GM18858 (cell line): ENCODE measurements around the gene IRX2.

ENCODE experiments used
- ATAC-seq: cut with Tn5 transposase; IDR thresholded peaks from one replicate; pipeline ENCODE4 v1.9.1; 2021; ENCODE audit not compliant: unreplicated experiment

IRX2 gene

DNA sequence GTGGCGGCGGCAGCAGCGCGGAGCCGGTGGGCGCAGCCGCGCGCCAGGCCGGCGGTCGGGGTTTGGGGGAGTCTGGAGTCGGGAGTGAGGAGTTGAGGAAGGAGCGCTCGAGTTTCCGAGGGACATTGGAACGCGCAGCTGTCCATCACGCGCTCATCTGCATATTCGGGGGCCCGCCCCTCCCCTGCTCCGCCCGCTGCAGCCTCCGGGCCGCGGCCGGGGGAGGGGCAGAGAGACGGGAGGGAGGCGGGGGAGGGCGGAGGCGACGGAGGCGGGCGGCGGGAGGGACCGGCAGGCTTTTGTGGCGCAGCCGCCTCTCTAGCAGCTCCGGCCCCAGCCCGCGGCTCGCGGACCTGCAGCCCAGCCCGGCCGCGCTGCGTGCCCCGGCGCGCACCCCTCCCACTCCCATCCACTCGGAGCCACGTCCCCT is at the start of gene IRX2:
Gene IRX2 (minus strand): TSS at position 86 of the 430 bp plus-strand sequence. CDS start 264 bp downstream, outside the sequence.
- no peak for ATAC-seq

GRCh38 chr5:2800035-2800434 is 48.6 kb upstream of the IRX2 start:
- ATAC-seq: no peak

DNA sequence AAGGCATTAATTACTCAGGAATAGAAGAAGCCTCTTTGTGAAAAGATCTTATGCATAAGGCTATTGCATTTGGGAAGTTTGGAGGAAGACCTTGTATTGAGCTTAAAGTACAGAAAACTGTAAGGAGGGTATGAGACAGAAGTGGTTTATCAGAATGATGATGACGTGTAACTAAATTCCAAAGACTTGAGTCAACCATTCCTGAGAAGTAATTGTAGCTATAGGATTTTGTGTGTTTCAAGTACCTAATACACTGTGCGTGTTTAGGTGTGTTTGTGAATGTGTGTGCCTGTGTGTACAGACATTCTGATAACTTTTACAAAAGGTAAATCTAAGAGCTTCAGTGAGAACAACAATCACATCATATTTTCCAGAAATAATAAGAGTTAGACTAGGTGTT is 46.5 kb upstream of the IRX2 start:
- no peak for ATAC-seq

GRCh38 chr5:2797160-2797559 is 45.7 kb upstream of the IRX2 start:
- no peak for ATAC-seq

GRCh38 chr5:2783223-2783622 is 31.7 kb upstream of the IRX2 start:
- no peak for ATAC-seq

GRCh38 chr5:2782658-2783057 is 31.2 kb upstream of the IRX2 start:
- ATAC-seq: no peak

- no peak for ATAC-seq
These were observed 29.1 kb upstream of the IRX2 start for GRCh38 chr5:2780421-2781171.

- no peak for ATAC-seq
These were observed 28.0 kb upstream of the IRX2 start for GRCh38 chr5:2779459-2779858.

DNA sequence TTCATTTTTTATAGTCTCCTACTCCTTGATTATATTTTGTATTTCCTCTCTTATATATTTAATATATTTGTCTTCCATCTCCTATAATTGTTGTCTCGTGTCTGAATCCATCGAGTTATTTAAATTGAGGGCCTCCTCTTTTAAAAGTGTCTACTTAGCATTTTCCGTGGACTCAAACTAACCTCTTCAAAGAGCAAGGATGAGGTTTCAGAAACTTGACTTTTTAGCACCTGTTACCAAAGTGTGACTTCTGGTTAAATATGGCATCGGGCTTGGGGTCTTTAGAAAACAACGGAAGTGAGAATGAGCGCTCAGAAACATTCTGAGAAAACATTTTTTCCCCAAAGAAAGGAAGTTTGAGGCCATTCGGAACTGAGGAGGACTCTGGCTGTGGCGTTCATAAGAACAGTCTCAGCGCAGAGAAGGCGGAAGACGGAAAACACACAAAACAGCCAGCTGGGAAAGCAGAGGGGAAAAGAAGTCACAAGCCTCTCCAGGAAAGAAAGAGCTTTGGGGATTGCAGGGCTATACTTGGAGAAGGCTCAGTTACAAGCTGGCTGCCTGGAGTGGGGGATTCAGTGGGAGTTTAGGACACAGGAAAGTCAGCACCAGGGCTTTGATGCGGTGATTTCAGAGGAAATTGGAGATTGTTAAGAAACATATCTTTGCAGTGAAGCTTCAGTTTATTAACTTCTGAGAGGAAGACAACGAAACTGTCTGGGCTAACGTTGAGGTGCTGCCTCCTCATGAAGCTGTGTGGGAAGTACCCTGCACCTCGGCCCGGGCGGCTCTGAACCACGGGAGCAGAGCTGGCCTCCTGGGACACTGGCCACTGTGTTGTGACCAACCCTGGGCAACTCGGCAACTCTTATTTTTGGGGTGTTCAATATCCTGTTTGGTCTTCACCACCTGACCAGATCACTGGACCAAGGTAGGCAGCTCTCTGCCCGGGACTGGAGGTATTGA is 25.1 kb upstream of the IRX2 start:
- no peak for ATAC-seq

DNA sequence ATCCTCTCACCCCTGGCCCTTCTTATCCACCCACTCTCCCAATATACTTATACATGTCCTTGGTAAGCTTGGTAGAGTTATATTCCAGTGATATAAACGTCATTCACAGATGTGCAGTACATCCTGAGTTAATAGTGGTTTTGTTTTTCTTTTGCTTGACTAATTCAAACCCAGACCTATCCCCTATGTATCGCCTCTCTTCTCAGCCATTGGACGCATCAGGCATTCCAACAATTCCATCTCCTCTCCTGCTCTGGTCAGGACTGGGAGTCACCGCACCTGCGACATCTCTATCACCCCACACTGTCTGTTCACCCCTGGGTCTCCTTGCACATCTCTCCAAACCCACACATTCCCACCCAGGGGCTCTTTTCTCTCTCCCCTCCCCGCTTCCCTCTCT is 21.9 kb upstream of the IRX2 start:
- no peak for ATAC-seq

DNA sequence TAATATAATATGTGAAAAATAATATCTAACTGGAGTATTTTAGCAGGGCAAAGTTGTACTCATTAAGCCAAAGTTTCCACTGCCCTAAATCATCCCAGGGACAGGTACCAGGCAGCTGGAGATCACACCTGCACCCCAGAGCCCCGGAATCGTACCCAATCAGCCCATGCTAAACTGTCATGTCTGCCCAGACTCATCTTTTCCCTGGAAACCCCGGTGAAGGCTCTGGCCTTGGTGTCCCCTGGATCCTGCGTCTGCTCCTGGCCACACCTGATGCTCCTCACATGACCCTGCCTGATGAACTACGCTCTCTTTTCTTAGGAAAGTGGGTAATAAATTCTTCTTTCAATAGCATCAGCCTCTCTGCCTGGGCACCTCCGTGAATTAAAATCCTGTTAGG is 15.6 kb upstream of the IRX2 start:
- no peak for ATAC-seq

GRCh38 chr5:2764581-2764980 is 13.1 kb upstream of the IRX2 start:
- ATAC-seq: no peak

- ATAC-seq: no peak
These were observed 12.0 kb upstream of the IRX2 start for GRCh38 chr5:2763533-2763794.

- ATAC-seq: no peak
These were observed 11.5 kb upstream of the IRX2 start for GRCh38 chr5:2762744-2763532.

GRCh38 chr5:2761921-2762488 is 10.5 kb upstream of the IRX2 start:
- ATAC-seq: no peak

- no peak for ATAC-seq
These were observed 8.4 kb upstream of the IRX2 start for GRCh38 chr5:2759696-2760461.

- ATAC-seq: no peak
These were observed 7.6 kb upstream of the IRX2 start for GRCh38 chr5:2759091-2759490.

- no peak for ATAC-seq
These were observed 7.2 kb upstream of the IRX2 start for GRCh38 chr5:2758632-2759031.

DNA sequence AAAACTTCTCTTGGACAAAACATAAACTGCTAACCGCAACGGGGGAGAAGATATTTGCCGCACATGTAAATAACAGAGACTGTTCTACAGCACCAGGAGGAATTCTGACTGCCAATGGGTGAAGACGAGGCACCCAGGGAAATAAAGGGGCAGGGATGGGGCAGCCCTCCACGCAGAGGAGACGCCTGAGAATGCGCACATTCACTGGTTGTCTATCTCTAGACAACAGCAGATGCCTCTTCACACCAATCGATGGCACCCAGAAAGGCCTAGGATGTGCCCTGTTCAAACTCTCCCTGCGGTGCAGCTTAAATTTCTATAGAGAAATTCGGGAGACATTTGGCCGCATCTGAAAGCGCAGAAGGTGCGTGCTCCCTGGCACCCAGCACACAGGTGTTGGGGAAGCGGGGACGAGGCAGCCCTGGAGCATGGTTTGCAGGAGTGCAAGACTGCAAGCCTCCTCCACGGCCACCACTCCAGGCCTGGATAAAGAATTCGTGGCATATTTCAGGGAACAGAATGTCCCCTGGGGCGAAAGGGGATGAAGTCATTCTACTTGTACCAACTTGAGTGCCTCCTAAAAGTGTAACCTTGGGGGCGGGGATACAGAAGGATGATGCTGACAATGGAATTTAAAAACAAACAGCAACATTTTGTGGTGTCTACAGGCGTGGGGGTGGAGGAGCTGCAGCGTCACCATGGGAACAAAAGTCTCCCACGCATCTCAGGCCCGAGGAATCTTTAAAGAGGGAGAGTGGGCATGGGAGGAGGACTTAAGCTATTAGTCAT is 6.3 kb upstream of the IRX2 start:
- no peak for ATAC-seq
